Endometrial microvascular endothelial cells (primary cell): ENCODE data around the gene TRIM63. TPM values are rescaled to one million over a fixed set of nuclear protein-coding genes. Genes with fewer than 3 reads are reported as not detected.
"Not testable (repeated sequence)": the region's sequence is repeated elsewhere in the genome, so short reads cannot be mapped to it uniquely, and the experiment has no call there.

Source experiments
- in situ Hi-C: cut with HindIII; loops from 2 replicates; pipeline ENCODE4 v1.10.0; 2017; ENCODE audit warnings: low sequenced_read_pairs, low pct_unique_long_range_greater_than_20kb; ENCODE audit errors: inconsistent ontology term
- total RNA-seq: library from RNA; depleted of rRNA; stranded (reverse); fragments of >200 nt; gene quantifications from one replicate; pipeline ENCODE4 v1.2.3, GENCODE V29; 2015; ENCODE audit errors: inconsistent ontology term

Gene TRIM63
- total RNA-seq, result not detected

DNA sequence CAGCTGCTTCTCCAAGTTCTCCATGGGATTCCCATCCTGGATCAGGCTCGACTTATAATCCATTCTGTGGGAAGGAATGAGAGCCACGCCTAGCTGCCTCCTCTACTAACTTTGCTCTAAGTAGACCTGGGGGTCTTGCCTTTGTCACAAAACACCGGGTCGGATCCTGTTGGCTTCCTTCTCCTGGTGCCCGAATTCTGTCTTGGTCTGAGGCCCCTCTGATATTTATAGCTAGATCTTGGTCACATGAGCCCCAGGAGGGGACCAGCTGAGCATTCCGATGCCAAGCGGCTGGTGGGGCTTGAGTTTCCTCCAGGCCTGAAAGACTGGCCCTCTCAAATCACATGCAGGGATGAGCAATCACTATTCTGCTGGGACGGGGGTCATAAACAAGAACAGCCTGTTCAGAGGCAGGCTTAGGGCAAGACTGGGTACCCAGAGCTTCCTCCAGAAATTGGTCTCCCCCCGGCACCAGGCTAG lies at the start of gene TRIM63:
TRIM63 (minus strand) TSS at position 199 of the 480 bp plus-strand sequence; CDS start at position 63, 136 bp downstream.
- in situ Hi-C loops, result no loop called here

GRCh38 chr1:26114165-26114927 lies 46.9 kb upstream of the TRIM63 start:
- in situ Hi-C loops, result no loop called here

- in situ Hi-C loops, result no loop called here
Measured at GRCh38 chr1:26112407-26112775, 45.0 kb upstream of the TRIM63 start.

DNA sequence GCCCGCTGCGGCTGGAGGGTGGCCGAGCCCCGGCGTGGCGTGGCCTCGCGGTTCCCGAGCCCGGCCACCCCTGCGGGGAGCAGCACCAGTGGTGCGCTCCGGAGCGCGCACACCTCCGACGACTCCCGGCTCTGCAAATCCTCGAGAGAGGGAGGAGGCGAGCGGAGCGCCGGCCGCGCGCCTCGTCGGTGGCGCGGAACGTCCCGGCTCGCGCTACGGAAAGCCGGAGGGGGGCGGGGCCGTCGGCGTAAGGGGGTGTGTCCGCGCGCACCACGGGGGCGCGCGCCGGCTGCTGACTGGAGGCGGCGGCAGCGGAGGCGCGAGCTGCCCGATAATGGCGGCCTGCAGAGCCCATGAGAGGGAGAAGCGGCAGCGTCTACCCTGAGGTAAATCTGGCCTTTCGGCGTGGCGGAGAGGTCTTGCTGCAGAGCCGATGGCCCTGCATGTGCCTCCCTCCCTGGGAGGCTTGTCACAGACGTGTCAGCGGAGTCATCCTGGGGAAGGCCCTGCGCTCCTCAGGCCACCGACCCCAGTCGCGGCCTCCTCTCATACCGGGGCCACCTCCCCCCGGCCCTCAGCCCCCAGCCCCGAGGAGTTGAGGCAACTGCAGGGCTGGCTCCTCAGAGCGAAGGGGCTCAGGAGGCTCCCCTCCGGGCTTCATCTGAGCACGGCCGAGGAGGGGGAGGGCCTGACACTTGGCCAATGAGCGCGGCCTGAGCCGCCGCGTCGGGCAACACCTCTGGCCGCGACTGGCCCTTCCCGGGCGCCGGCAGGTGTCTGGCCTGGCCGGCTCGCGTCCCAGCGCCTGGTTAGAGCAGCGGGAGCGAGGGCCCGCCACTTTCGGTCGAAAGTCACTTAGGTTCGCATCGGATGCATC lies 44.3 kb upstream of the TRIM63 start, which contains the start of gene PDIK1L:
PDIK1L (plus strand) TSS at position 295 of the 877 bp plus-strand sequence. CDS start 2,485 bp downstream, outside the sequence.
- in situ Hi-C loops, result no loop called here

DNA sequence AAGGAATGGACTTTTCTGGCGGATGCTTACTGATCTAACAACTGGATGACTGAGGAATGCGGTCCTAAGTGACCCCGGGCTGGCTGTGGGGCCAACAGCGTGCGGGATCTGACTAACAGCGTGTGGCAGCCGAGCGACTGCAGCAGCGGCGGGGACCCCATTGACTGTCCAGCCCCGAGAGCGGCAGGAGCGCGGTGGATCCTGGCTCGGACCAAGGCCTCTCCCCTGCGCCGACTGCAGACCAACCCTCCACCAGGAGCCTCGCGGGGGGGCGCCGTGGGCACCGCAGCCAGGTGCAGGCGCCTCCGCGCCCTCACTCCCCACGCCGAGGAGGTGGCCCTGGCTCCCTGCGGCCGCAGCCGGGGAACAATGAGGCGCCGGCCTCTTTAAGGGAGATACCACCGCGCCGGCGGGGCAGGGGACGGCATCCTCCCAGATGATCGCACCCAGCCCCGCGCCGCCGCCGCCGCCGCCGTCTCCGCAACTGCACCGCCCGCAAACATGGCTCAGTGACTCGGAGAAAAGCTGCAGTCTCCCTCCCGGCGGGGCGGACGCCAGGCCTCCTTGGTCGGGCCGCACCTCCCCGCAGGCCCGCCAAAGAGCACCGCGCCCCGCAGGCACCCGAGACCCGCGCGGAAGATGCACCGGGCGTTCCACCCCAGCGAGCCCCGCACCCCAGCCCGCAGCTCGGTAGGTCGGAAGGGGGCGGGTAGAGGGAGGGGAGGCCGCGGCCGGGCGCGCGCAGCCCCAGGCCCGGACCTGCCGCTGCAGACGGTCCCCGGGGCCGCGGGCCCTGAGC lies 43.5 kb upstream of the TRIM63 start:
- in situ Hi-C loops, result no loop called here

- in situ Hi-C loops, result no loop called here
Measured at GRCh38 chr1:26109229-26110164, 42.1 kb upstream of the TRIM63 start.

DNA sequence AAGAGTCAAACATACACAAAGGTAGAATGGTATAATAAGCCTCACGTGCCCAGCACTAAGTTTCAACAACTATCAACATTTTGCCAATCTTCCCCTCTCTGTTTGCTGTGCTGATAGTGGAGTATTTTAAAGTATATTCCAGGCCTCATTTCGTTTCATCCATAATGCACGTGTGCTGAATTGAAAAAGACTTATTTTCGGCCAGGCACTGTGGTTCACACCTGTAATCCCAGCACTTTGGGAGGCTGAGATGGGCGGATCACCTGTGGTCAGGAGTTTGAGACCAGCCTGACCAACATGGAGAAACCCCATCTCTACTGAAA lies 37.8 kb upstream of the TRIM63 start:
- in situ Hi-C loops, result not testable (repeated sequence)

GRCh38 chr1:26102526-26102925 lies 35.1 kb upstream of the TRIM63 start:
- in situ Hi-C loops, result no loop called here

DNA sequence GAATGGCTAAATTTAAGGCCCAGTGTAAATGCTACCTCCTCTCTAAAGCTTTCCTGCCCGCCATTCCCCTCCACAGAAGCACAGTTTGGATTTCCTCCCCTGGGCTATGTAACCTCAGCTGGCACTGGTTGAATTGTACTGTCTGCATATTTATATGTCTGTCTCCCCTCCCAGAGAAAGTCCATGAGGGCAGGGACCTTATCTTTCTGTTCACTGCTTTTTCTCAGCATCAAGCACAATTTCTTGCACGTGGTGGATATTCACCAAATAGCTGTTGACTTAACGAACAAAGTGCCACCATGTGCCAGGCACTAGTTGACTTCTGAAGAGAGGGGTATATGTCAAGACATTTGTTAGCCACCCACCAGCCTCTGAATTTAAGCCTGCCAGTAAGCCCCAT lies 34.7 kb upstream of the TRIM63 start:
- in situ Hi-C loops, result no loop called here

DNA sequence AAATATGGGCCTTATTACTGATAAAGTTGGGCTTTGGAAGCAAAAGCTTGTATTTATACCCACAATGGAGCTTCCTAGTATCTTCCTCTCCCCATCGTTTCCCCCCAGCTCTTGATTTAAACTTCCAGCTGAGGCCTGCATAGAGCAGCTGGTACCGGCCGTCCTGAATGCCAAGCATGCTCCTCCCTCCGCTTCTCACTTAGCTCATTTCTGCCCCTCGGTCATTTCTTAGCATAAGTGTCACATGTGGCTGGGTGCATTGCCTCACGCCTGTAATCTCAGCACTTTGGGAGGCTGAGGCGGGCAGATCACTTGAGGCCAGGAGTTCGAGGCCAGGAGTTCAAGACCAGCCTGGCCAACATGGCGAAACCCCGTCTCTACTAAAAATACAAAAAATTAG lies 32.8 kb upstream of the TRIM63 start:
- in situ Hi-C loops, result not testable (repeated sequence)

- in situ Hi-C loops, result no loop called here
Measured at GRCh38 chr1:26099780-26100179, 32.4 kb upstream of the TRIM63 start.

GRCh38 chr1:26098602-26099001 lies 31.2 kb upstream of the TRIM63 start:
- in situ Hi-C loops, result no loop called here

- in situ Hi-C loops, result no loop called here
Measured at GRCh38 chr1:26097696-26098095, 30.3 kb upstream of the TRIM63 start.

DNA sequence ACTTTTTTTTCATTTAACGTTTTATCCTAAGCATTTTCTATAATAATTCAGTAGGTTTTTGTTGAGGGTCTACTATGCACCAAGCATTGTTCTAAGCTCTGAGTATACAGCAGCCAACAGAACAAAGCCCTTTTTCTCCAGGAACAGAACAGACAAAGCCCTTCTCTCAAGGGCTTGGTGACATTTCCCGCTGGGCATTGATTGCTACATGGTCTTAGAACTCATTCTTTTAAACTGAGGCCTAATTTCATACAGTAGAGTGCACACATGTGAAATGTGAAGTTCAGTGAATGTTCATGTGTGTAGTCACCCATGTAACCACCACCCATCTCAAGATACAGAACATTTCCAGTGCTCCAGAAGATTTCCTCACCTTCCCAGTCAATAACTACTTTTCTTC lies 29.0 kb upstream of the TRIM63 start:
- in situ Hi-C loops, result no loop called here

- in situ Hi-C loops, result no loop called here
Measured at GRCh38 chr1:26094677-26095383, 27.4 kb upstream of the TRIM63 start.

DNA sequence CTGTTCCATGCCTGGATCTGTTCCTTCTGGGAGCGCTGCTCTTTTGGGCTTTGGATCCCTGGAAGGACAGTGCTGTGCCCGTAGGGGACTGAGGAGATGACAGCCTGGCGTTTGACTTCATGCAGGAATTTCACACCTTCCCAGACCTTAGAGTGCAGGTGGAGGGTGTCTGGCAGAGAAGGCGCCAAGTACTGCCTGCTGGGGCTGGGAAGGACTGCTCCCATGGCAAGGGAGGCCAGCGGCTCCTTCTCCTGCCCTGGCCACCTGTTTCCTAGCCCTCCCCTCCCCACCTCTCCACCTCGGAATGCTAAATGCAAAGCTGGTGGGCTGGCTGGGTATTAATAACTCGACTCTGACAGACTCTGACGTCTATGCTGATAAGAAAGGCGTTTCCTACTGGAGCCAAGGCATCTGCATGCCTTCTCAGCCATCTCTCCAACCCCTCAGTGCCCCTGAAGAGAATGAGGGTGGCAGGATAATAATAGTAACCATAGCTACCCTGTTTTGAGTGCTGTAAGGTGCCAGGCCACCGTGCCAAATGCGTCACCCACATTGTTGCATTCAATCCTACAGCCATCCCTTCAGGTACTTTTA lies 26.7 kb upstream of the TRIM63 start:
- in situ Hi-C loops, result no loop called here

DNA sequence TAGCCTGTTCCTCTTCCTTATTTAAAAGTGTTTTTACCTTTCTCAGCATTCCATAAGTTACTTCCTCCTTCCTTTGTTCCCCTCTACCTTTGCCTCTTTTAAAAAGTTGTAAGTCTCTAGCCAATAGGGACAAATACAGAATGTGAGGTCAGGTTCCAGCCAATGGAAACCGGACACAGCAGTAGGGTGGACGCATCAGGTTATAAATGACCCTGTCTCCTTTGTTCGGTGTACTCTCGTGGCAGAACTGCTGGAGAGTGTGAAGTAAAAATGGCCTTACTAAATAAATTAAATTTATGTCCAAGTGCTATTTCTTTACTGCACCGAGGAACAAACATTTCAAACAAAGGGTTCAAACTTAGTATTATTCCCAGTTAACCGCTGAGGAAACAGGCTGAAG lies 26.1 kb upstream of the TRIM63 start:
- in situ Hi-C loops, result not testable (repeated sequence)
